Uterus (tissue), 2 donors: ENCODE results near the gene ADIPOR2.

Experiments used
- CTCF ChIP-seq, 4 experiments: fragments of 200-600 bp in 2 of 4; fragments of 450-650 bp in 2 of 4; sonication (generic) in 2 of 4; IDR thresholded peaks; one replicate each; pipeline ENCODE4 v1.5.1; 2016 to 2019; ENCODE audit warnings: antibody characterized with exemption in 4 of 4, mild to moderate bottlenecking in 2 of 4, moderate library complexity in 1 of 4
- POLR2A ChIP-seq, 2 donors: fragments of 450-650 bp; IDR thresholded peaks; one replicate each; pipeline ENCODE4 v1.6.1; 2016; ENCODE audit warnings: antibody characterized with exemption in 2 of 2, mild to moderate bottlenecking in 1 of 2, moderate library complexity in 1 of 2

GRCh38 chr12:1644534-1645438 is 46.1 kb upstream of the ADIPOR2 start:
- no peak for TF ChIP-seq POLR2A (IDR thresholded peaks at IDR 0.05)
- TF ChIP-seq CTCF (IDR thresholded peaks at IDR 0.05): no peak
